Esophagus muscularis mucosa (tissue), 4 donors: Measurements from ENCODE around the gene KCTD21. TPM values are rescaled to one million over a fixed set of nuclear protein-coding genes. Genes with fewer than 3 reads are reported as not detected.
"Not testable (repeated sequence)": the region's sequence is repeated elsewhere in the genome, so short reads cannot be mapped to it uniquely, and the experiment has no call there.

Source experiments
- DNase-seq: peaks from one replicate; pipeline ENCODE4 v3.0.0-alpha.2; 2017; ENCODE audit errors: extremely low spot score
- H3K27ac ChIP-seq, 4 donors: fragments of 200-600 bp; sonication (generic); replicated peaks in 1 of 4; 1 replicate in 3 of 4; 2 replicates in 1 of 4; pipeline ENCODE4 v1.5.1; 2016 to 2019; ENCODE audit warnings: mild to moderate bottlenecking in 1 of 4
- H3K27me3 ChIP-seq, 4 donors: fragments of 200-600 bp; sonication (generic); one replicate each; pipeline versions ENCODE4 v1.5.1 to v1.6.0; 2016 to 2019
- H3K36me3 ChIP-seq, 4 donors: fragments of 200-600 bp; sonication (generic); one replicate each; pipeline ENCODE4 v1.5.1; 2016 to 2019
- H3K4me1 ChIP-seq, 4 donors: fragments of 200-600 bp; sonication (generic); one replicate each; pipeline ENCODE4 v1.5.1; 2016 to 2019
- H3K4me3 ChIP-seq, 4 donors: fragments of 200-600 bp; sonication (generic); 1 replicate in 2 of 4; 2 replicates in 2 of 4; pipeline ENCODE4 v1.5.1; 2016 to 2019; ENCODE audit warnings: mild to moderate bottlenecking in 4 of 4, moderate library complexity in 1 of 4
- H3K9me3 ChIP-seq, 4 donors: fragments of 200-600 bp; sonication (generic); 1 replicate in 3 of 4; 2 replicates in 1 of 4; pipeline ENCODE4 v1.5.1; 2016 to 2019
- CTCF ChIP-seq, 3 experiments: fragments of 200-600 bp in 2 of 3; fragments of 450-650 bp in 1 of 3; sonication (generic) in 2 of 3; IDR thresholded peaks; one replicate each; pipeline ENCODE4 v1.5.1; 2017 to 2019; ENCODE audit warnings: antibody characterized with exemption in 3 of 3, mild to moderate bottlenecking in 2 of 3, moderate library complexity in 1 of 3
- EP300 ChIP-seq: sonication (generic); formaldehyde crosslinking; IDR thresholded peaks from one replicate; pipeline ENCODE4 v1.6.1; 2017; ENCODE audit warnings: antibody characterized with exemption
- POLR2A ChIP-seq: fragments of 450-650 bp; IDR thresholded peaks from one replicate; pipeline ENCODE4 v1.6.1; 2017; ENCODE audit warnings: antibody characterized with exemption, moderate library complexity, mild to moderate bottlenecking, low read depth
- POLR2AphosphoS5 ChIP-seq, 2 donors: sonication (generic); formaldehyde crosslinking; IDR thresholded peaks; one replicate each; pipeline ENCODE4 v1.6.1; 2017; ENCODE audit warnings: antibody characterized with exemption in 2 of 2
- WGBS: methylation state at CpG from one replicate; pipeline ENCODE4 v1.1.5; 2018; 5-methylcytosine and 5-hydroxymethylcytosine counted together
- intact Hi-C: fragments of 100-400 bp; cut with DNase I; formaldehyde crosslinking; loops from one replicate; pipeline ENCODE4 v1.15.1; 2023
- total RNA-seq, 4 donors: library from RNA; depleted of rRNA; stranded (reverse); fragments of >200 nt; gene quantifications; one replicate each; pipeline versions ENCODE4 v1.1.0 to v1.2.1, GENCODE V29; 2016

The KCTD21 gene
- total RNA-seq, 4 donors from 2014 or later: 6.6 to 21.0 (median 12.1) TPM

- no peaks in the 10 kb centered on the region for H3K27me3 ChIP-seq
- H3K27ac ChIP-seq: no peak overlapping the region
- no peak for DNase-seq
- H3K36me3 ChIP-seq: peaks cover 0 to 26% (median 8%) of the 10 kb centered on the region in 4 donors
- no peaks in the 10 kb centered on the region for H3K9me3 ChIP-seq
- intact Hi-C loops: no loop called here
- H3K4me3 ChIP-seq: no peak overlapping the region
- 69% methylated on average over 2 of the region's 2 CpGs for WGBS
- TF ChIP-seq POLR2AphosphoS5 (IDR thresholded peaks at IDR 0.05) (no peak), CTCF (IDR thresholded peaks at IDR 0.05) (no peak), EP300 (no peak), POLR2A (no peak)
- H3K4me1 ChIP-seq: peaks cover 6 to 11% (median 9%) of the 10 kb centered on the region in 4 donors
These were observed 7.2 kb downstream of the KCTD21 start for GRCh38 chr11:78181185-78181584.

GRCh38 chr11:78180751-78181150, 7.7 kb downstream of the KCTD21 start:
- H3K27ac ChIP-seq: no peak overlapping the region
- peaks cover 4 to 7% (median 5%) of the 10 kb centered on the region in 4 donors for H3K4me1 ChIP-seq
- no peaks in the 10 kb centered on the region for H3K9me3 ChIP-seq
- intact Hi-C loops: no loop called here
- DNase-seq: no peak
- TF ChIP-seq CTCF (IDR thresholded peaks at IDR 0.05): no peak
- no peak for TF ChIP-seq POLR2AphosphoS5 (IDR thresholded peaks at IDR 0.05)
- no peak for TF ChIP-seq EP300
- no peak for TF ChIP-seq POLR2A
- WGBS: 89% methylated on average over 4 of the region's 4 CpGs
- H3K4me3 ChIP-seq: no peak overlapping the region
- no peaks in the 10 kb centered on the region for H3K27me3 ChIP-seq
- H3K36me3 ChIP-seq: peaks cover 0 to 28% (median 8%) of the 10 kb centered on the region in 4 donors

GRCh38 chr11:78179459-78180071, 8.9 kb downstream of the KCTD21 start:
- 96% methylated on average over 7 of the region's 7 CpGs for WGBS
- Histone ChIP-seq H3K36me3 (peaks cover 0 to 28% (median 8%) of the 10 kb centered on the region in 4 donors), H3K27ac (no peak overlapping the region), H3K27me3 (no peaks in the 10 kb centered on the region), H3K4me1 (peaks cover 0 to 10% (median 3%) of the 10 kb centered on the region in 4 donors), H3K9me3 (no peaks in the 10 kb centered on the region), H3K4me3 (no peak overlapping the region)
- intact Hi-C loops: no loop called here
- DNase-seq: no peak
- TF ChIP-seq POLR2AphosphoS5 (IDR thresholded peaks at IDR 0.05): no peak
- no peak for TF ChIP-seq EP300
- TF ChIP-seq CTCF (IDR thresholded peaks at IDR 0.05): no peak
- TF ChIP-seq POLR2A: no peak

- no peaks in the 10 kb centered on the region for H3K9me3 ChIP-seq
- H3K4me1 ChIP-seq: peaks cover 0 to 16% (median 9%) of the 10 kb centered on the region in 4 donors
- no peak for DNase-seq
- H3K4me3 ChIP-seq: no peak overlapping the region
- WGBS: 90% methylated on average over 7 of the region's 7 CpGs
- TF ChIP-seq CTCF (IDR thresholded peaks at IDR 0.05) (no peak), POLR2AphosphoS5 (IDR thresholded peaks at IDR 0.05) (no peak), POLR2A (no peak), EP300 (no peak)
- H3K36me3 ChIP-seq: peaks cover 9 to 37% (median 22%) of the 10 kb centered on the region in 4 donors
- intact Hi-C loops: no loop called here
- H3K27ac ChIP-seq: no peak overlapping the region
- H3K27me3 ChIP-seq: no peaks in the 10 kb centered on the region
These were observed 11.2 kb downstream of the KCTD21 start for GRCh38 chr11:78177216-78177615.

- H3K4me3 ChIP-seq: no peak overlapping the region
- H3K9me3 ChIP-seq: no peaks in the 10 kb centered on the region
- H3K27me3 ChIP-seq: no peaks in the 10 kb centered on the region
- peaks cover 9 to 42% (median 27%) of the 10 kb centered on the region in 4 donors for H3K36me3 ChIP-seq
- no peak for TF ChIP-seq EP300
- no peak for TF ChIP-seq CTCF (IDR thresholded peaks at IDR 0.05)
- no peak for TF ChIP-seq POLR2AphosphoS5 (IDR thresholded peaks at IDR 0.05)
- no peak for TF ChIP-seq POLR2A
- no peak for DNase-seq
- H3K27ac ChIP-seq: no peak overlapping the region
- 95% methylated on average over 10 of the region's 10 CpGs for WGBS
- intact Hi-C loops: no loop called here
- H3K4me1 ChIP-seq: peaks cover 0 to 16% (median 9%) of the 10 kb centered on the region in 4 donors
These were observed 11.8 kb downstream of the KCTD21 start for GRCh38 chr11:78176605-78177141.

- intact Hi-C loops, H3K9me3 ChIP-seq, H3K27me3 ChIP-seq, H3K27ac ChIP-seq, H3K4me3 ChIP-seq, DNase-seq: not testable (repeated sequence)
- H3K36me3 ChIP-seq: peaks cover 9 to 45% (median 28%) of the 10 kb centered on the region in 4 donors
- 93% methylated on average over 3 of the region's 3 CpGs for WGBS
- peaks cover 0 to 17% (median 10%) of the 10 kb centered on the region in 4 donors for H3K4me1 ChIP-seq
These were observed 12.6 kb downstream of the KCTD21 start for GRCh38 chr11:78175862-78176261.
